GM23248 (cell line): ENCODE data around the gene PLEKHG4.

Experiments
- EZH2 ChIP-seq: fragments of 200-600 bp; sonication (generic); IDR thresholded peaks from 2 replicates; pipeline ENCODE4 v1.6.1; 2018; ENCODE audit warnings: antibody characterized with exemption, mild to moderate bottlenecking; ENCODE audit not compliant: insufficient read depth, poor library complexity, severe bottlenecking
- EZH2phosphoT487 ChIP-seq: fragments of 200-600 bp; sonication (generic); IDR thresholded peaks from 2 replicates; pipeline ENCODE4 v1.6.1; 2018; ENCODE audit warnings: antibody characterized with exemption, moderate library complexity, mild to moderate bottlenecking, low read depth; ENCODE audit not compliant: insufficient read depth

GRCh38 chr16:67287960-67288359 is 8.6 kb downstream of the PLEKHG4 start:
- no peak for TF ChIP-seq EZH2
- no peak for TF ChIP-seq EZH2phosphoT487
